ENCODE results near the gene NR2F1-AS1.
A peak's percentile ranks its signal among the peaks of the same experiment; 100 is the strongest.

The NR2F1-AS1 gene

DNA sequence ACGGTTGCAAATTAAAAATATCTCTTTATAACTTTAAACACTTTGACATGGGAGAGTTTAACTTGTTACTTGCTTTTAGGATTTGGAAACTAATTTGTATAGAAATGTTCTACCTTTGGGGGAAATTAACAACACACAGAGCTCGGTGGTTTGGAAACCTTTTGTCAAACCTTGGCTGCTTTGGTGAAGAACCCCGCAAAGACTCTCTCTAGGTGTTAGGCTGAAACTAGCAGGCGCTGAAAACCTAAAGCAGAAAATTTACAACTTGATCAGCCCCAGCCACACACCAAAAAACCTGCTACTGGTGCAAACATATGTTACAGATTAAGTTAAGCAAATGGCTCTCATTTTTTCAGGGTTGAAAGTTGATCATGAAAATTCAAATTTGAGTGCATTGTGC is 27.8 kb upstream of the NR2F1-AS1 start:
- TF ChIP-seq, protein P1, sequence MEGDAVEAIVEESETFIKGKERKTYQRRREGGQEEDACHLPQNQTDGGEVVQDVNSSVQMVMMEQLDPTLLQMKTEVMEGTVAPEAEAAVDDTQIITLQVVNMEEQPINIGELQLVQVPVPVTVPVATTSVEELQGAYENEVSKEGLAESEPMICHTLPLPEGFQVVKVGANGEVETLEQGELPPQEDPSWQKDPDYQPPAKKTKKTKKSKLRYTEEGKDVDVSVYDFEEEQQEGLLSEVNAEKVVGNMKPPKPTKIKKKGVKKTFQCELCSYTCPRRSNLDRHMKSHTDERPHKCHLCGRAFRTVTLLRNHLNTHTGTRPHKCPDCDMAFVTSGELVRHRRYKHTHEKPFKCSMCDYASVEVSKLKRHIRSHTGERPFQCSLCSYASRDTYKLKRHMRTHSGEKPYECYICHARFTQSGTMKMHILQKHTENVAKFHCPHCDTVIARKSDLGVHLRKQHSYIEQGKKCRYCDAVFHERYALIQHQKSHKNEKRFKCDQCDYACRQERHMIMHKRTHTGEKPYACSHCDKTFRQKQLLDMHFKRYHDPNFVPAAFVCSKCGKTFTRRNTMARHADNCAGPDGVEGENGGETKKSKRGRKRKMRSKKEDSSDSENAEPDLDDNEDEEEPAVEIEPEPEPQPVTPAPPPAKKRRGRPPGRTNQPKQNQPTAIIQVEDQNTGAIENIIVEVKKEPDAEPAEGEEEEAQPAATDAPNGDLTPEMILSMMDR (IDR thresholded peaks at IDR 0.05; ENCODE audit: control insufficient read depth, insufficient read depth, low read depth, low read length, missing control alignments), result no peak
- H3K4me3 ChIP-seq (ENCODE audit: control insufficient read depth, low read depth, low read length), result no peak overlapping the region
- no peak for DNase-seq (ENCODE audit: low read depth)

DNA sequence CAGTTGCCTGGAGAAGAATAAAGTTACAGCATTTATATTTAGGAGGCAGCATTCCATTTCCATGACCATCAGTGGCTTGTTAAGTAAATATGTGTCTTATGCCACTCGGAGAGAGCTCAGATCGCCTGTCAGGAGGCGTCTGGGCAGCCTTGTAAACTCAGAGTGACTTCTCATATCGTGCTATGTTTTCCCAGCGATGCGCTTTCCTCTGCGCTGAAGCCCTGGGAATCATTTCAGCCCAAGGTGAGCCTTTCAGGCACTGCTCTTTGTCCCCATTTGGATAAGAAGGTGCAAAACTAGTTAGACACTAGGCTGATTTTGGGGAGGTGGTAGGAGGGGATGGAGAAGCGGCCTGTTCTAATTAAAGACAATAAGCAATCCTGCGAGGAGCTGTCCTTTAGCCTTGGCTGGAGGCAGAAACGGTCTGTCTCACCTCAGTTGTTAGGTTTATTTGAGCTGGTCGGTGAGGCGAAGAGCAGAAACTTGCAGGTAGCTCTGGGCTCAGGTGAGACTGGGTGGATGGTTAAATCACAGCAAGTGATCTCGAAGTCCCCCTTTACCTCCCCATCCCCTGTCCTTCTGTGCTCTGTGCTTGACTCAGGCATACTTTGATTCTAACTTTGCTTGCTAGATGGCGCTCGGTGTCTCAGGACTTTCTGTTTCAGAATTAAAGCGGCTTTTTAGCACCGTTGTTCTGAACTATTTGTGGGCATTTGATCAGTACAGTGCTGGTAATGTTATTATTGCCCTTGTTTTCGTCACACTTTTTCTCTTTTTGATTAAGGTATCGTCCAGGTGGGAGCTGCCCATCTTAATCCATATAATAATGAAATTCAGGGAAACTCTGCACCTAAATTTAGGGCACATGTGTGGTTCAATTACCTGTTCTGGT is 26.6 kb upstream of the NR2F1-AS1 start:
- peak; percentile 78 for DNase-seq (ENCODE audit: low read depth)
- TF ChIP-seq, protein P1 (IDR thresholded peaks at IDR 0.05; ENCODE audit: control insufficient read depth, insufficient read depth, low read depth, low read length, missing control alignments), result peak; percentile 61
- H3K4me3 ChIP-seq (ENCODE audit: control insufficient read depth, low read depth, low read length), result peak overlapping the region; percentile 43

DNA sequence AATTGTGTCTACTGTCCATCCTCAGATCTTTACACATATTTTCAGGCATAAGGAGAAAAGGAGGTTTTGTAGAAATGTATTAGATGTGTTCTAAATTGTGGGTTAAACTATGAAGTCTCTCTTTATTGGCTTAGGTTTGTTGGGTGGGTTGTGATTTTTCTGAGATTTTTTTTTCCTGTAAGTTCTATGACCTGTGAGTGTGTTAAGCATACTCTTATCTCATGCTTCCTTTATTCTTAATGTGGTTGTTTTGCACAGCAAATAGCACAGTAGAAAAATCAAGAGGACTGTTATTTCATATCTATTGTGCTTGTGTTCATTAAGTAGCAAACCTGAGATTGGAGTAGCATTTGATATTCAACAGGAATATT is 25.3 kb upstream of the NR2F1-AS1 start:
- no peak overlapping the region for H3K4me3 ChIP-seq (ENCODE audit: control insufficient read depth, low read depth, low read length)
- no peak for DNase-seq (ENCODE audit: low read depth)
- TF ChIP-seq, protein P1 (IDR thresholded peaks at IDR 0.05; ENCODE audit: control insufficient read depth, insufficient read depth, low read depth, low read length, missing control alignments), result no peak

GRCh38 chr5:93604644-93605515 is 23.9 kb upstream of the NR2F1-AS1 start:
- TF ChIP-seq, protein P1 (IDR thresholded peaks at IDR 0.05; ENCODE audit: control insufficient read depth, insufficient read depth, low read depth, low read length, missing control alignments), result no peak
- no peak for DNase-seq (ENCODE audit: low read depth)

DNA sequence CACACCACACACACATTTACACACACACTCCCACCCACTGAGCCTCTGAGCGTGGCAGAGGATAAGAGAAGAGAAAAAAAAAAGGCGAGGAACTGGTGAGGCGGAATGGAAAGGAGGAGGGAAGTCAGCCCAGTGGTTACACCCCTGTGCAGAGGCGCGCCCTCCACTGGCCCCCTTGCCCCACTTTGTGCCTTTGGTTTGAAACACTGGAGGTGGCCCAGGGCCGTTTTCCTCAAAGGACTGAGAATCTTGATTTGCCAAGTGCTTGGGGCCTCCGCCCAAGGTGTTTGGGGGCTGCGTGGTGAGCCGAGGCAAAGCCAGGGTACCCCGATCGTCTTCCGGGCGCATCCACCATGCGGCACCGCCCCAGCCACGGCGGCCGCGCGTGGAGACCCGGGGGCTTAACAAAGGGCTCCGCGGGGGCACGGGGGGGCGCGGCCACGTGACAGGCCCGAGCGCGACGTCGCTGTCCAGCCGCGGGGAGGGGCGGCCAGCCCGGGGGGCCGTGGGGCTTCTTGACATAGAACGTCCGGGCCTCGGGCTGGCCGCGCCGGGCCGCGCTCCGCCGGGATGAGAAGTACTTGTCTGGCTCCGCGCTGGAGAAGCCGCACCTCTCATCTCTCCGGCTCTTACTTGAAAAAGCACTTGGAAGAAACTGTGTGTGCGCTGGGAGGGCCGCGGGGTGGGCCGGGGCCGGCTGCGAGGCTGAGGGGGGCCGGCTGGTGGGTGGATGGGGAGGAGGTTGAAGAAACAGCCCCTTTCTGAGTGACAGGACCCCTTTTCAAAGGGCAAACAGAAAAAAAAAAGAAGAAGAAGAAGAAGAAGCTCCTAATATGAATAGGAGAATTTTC is 23.0 kb upstream of the NR2F1-AS1 start:
- TF ChIP-seq, protein P1 (IDR thresholded peaks at IDR 0.05; ENCODE audit: control insufficient read depth, insufficient read depth, low read depth, low read length, missing control alignments), result no peak
- H3K4me3 ChIP-seq (ENCODE audit: control insufficient read depth, low read depth, low read length), result no peak overlapping the region
- no peak for DNase-seq (ENCODE audit: low read depth)

More at GRCh38 chr5:93604644-93605515, 23.9 kb upstream of the NR2F1-AS1 start:
- no peak overlapping the region for H3K4me3 ChIP-seq (ENCODE audit: control insufficient read depth, low read depth, low read length)

All from AG09309 (cell line).